GM21717 (cell line): ENCODE data around the gene MGRN1.
"Not testable (repeated sequence)": the region's sequence is repeated elsewhere in the genome, so short reads cannot be mapped to it uniquely, and the experiment has no call there.

Experiments
- ATAC-seq: cut with Tn5 transposase; IDR thresholded peaks from one replicate; pipeline ENCODE4 v1.9.1; 2021; ENCODE audit warnings: mild to moderate bottlenecking, moderate library complexity; ENCODE audit not compliant: unreplicated experiment

The MGRN1 gene

DNA sequence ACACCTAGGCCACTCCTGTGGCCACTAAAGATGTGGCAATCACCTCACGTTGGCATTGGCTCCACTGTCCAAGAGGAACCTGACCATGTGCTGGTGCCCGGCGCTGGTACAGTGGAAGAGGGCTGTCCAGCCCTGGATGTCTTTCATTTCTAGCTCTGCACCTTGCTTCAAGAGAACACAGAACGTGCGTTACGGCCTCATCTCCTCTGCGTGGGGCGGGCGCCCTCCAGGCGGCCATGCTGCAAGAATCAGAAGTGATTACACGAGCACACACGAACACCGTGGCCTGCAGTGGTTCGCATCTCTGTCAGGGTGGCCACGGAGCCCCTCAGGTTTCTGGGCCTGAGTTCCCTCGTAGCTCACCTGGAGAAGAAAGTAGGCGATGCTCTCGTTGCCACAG, 102.0 kb downstream of the MGRN1 start:
- no peak for ATAC-seq

DNA sequence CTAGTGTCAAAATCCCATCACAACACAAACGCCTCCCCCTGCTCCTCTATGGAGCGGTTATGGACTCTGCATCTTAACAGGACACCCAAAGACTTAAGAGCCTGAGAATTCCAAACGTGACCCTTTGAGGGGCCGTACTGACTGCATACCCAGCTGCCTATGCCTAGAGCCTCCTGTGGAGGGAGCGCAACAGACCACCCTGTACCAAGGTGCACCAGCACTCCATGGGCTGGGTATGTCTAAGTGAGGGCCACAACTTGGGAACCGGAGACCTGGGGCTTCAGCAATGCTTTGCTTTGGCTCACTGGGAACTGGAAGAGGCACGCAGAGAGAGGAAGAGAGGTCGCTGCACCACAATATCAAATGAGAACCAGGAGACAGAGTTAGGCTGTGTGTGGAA, 104.0 kb downstream of the MGRN1 start:
- ATAC-seq = no peak

GRCh38 chr16:4729876-4730275, 105.2 kb downstream of the MGRN1 start:
- no peak for ATAC-seq

DNA sequence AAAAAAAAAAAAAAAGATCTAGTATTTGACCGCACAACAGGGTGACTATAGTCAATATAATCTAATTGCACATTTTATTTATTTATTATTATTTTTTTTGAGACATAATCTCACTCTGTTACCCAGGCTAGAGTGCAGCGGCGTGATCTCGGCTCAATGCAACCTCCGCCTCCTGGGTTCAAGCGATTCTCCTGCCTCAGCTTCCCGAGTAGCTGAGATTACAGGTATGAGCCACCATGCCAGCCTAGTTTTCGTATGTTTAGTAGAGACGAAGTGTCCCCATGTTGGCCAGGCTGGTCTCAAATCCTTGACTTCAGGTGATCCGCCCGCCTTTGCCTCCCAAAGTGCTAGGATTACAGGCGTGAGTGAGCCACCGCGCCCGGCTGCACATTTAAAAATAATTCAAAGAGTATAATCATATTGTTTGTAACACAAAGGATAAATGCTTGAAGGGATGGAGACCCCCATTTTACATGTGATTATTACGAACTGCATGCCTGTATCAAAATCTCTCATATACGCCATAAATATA, 108.7 kb downstream of the MGRN1 start:
- no peak for ATAC-seq

GRCh38 chr16:4733747-4734062, 109.1 kb downstream of the MGRN1 start:
- no peak for ATAC-seq

- peak; percentile 66 for ATAC-seq
Measured at GRCh38 chr16:4734063-4734729, 109.6 kb downstream of the MGRN1 start, which contains the start of the genes ANKS3 and DNAAF8. Gene ANKS3, minus strand, starts transcription at chr16:4734271. Its CDS starts 4,122 bp downstream, at chr16:4730149. Gene DNAAF8, plus strand, starts transcription at chr16:4734537. Its CDS starts 1,978 bp downstream, at chr16:4736515.

- peak; percentile 61 for ATAC-seq
Measured at GRCh38 chr16:4734730-4735535, 110.3 kb downstream of the MGRN1 start.

GRCh38 chr16:4736546-4736945, 111.9 kb downstream of the MGRN1 start:
- ATAC-seq = no peak

DNA sequence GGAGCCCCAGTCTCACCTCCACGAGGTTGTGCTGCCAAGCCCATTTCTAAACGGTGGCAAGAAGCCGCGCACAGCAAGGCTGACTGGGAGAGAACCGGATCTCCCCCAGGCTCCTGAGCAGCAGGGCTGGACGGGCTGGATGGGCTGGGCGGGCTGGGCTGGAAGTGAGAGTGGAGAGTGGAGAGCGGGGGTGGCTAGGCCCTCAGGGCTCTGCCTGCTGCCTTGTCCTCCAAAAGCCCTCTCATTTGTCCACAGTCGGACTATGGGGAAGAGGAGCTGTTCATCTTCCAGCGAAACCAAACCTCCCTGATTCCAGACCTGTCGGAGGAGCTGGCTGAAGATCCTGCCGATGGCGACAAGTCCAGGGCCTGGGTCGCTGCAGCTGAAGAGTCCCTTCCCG, 112.9 kb downstream of the MGRN1 start:
- no peak for ATAC-seq

DNA sequence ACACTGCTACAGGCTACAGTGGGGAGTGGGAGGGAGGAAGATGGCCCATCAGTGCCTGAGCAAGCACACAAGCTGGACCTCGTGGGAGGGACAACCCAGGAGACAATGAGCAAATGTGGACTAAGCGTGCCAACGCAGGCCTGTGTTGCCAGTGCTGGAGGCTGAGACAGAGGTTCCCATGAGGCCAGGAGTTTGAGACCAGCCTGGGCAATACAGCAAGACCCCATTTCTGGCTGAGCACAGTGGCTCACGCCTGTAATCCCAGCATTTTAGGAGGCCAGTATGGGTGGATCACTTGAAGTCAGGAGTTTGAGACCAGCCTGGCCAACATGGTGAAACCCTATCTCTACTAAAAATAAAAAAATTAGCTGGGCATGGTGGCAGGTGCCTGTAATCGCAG, 113.7 kb downstream of the MGRN1 start:
- ATAC-seq = not testable (repeated sequence)
